GM19193 (cell line): ENCODE data around the gene AKAP1.

Experiments
- POLR2A ChIP-seq: IDR thresholded peaks from 4 replicates; pipeline ENCODE4 v1.6.1; 2011; ENCODE audit not compliant: insufficient read depth, insufficient read length; ENCODE audit errors: extremely low read depth

AKAP1 gene

DNA sequence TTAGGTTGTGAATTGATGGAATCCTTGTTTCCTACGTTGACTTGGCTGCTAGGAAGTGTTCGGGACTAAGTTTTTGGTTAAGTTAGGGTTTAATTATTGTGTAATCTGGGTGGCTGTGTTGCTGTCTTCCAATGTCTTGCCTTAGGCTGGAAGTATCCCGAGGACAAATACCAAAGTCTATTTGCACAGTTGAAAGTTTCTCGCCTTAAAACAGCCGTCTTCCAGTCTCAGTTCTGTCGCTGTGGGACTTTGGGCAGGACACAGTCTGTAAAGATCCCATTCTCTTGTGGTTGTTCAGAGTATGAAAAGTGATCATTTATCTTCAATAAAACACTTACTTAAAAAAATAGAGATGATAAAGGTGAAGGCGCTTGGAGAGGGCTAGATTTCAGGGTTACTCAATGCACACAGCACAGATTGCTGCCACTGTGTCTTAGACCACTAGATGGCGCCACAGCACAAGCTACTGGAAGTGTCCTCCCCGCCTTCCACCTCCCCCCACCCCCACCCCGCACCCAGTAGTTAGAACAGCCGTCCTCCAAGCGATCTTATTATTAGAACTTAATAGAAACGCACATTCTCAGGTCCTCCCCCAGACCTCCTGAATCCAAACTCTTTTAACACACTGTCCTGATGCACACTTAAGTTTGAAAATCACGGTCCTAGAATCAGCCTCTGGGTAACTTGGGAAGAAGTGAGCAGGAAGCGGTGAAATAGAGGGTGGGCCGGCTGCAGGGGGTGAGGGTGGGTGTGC is 45.8 kb downstream of the AKAP1 start:
- TF ChIP-seq POLR2A, result no peak

DNA sequence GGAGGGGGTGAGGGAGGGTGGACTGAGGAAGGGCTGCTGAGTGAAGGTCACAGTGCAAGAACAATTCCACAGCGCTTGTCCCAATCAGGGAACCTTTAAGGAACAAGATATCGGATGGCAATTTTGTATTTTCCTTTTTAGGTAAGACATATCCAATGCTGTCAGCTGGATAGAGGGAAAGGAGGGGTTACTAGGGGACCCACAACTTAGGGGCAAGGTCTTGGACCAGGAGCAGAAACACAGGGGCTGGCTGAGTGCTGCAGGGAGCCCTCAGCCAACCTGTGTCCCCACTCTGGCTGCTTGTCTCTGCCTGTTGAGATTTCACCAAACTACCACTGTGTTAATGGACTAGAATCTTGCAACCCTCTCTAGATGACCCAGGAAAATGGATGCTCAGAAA is 47.6 kb downstream of the AKAP1 start:
- no peak for TF ChIP-seq POLR2A

DNA sequence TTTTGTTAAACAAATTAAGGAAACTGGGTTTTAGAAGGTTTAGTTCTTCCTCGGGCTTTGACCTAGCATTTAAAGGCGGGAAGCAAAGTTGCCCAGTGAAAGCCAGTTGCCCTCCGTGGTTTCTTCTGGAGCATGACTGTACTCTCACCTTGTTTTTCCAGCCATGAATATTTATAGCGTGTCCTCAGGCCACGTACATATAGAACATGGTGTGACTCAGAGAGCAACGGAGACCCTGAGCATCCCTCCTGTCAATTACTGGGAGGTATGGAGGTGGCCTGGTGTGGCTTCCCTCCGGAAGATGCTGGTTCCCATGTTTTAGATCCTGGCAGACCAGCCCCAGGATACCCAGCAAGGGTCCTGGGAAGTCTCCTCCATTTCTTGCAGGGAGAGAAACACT is 48.4 kb downstream of the AKAP1 start:
- TF ChIP-seq POLR2A, result no peak

DNA sequence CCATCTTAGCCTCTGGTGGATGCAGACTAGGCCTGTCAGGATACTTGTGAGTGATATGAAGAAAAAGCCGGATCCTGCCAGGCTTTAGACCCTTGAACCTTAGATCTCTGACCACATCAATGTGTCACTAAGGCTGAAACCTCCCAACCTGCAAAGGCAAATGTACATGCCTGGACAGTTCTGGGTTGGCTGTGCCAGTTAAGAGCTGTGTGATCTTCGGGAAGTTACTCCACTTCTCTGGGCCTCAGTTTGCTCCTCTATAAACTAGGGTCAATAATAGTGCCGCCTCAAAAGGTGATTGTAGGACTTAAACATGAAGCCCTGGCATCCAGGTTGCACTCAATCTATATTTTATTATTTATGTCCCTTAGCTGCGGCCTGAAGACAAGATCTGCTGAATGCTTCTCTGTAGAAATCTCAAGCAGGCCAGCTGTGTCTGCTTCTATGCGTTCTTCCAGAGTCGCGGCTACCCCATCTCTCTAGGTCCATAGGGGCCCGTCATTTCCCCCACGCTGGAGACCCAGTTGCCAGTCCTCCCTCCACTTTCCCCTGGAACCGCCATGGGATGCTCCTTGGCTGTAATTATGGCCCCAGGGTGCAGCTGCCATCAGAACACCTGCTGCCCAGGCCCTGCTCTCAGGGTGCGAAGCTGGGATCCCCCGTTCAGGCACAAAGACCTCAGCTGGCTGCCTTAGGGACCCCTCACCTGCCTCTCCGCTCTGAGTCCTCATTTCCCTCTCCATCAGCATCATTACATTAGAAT is 50.2 kb downstream of the AKAP1 start:
- no peak for TF ChIP-seq POLR2A

DNA sequence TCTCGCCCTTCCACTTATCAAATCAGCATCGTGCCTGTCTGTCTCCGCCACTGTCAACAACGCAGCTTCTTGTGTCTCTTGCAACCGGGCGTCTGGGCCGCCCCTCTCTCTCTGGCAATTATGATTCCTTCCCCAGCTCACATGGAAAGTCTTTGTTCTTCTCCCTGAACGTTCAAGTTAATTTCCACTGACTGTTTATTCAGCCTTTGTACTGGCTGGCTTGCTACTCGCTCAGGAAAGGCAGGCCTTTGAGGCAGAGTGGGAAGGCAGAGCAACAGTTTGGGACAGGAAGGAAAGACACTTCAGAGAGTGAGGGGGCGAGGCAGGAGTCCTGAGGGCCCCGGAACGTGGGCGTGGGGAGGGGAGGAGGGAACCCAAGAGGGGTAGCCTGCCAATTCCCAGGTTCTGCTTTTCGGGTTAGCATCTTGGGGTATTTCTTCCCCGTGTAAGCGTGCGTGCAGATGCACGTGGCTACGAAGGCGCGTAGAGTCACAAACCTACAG is 50.8 kb downstream of the AKAP1 start:
- no peak for TF ChIP-seq POLR2A

DNA sequence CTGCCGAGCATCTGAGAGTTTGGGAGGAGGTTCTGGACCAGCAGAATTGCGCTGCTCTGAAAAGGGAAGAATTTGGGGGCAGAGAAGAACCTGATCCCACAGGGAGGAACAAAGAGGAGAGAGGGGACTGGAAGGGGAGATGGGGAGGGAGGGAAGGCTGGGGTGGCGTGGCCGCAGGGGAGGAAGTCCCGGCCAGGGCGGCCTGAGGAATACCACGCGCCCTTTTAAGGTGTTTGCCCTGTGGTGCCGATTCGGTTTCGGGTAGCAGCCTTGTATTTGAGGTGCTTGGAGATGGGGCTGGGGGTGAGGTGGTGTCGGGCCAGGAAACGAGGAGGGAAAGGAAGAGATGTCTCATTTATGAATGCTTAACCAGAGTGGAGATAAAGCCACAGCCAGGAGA is 51.3 kb downstream of the AKAP1 start:
- TF ChIP-seq POLR2A, result no peak

DNA sequence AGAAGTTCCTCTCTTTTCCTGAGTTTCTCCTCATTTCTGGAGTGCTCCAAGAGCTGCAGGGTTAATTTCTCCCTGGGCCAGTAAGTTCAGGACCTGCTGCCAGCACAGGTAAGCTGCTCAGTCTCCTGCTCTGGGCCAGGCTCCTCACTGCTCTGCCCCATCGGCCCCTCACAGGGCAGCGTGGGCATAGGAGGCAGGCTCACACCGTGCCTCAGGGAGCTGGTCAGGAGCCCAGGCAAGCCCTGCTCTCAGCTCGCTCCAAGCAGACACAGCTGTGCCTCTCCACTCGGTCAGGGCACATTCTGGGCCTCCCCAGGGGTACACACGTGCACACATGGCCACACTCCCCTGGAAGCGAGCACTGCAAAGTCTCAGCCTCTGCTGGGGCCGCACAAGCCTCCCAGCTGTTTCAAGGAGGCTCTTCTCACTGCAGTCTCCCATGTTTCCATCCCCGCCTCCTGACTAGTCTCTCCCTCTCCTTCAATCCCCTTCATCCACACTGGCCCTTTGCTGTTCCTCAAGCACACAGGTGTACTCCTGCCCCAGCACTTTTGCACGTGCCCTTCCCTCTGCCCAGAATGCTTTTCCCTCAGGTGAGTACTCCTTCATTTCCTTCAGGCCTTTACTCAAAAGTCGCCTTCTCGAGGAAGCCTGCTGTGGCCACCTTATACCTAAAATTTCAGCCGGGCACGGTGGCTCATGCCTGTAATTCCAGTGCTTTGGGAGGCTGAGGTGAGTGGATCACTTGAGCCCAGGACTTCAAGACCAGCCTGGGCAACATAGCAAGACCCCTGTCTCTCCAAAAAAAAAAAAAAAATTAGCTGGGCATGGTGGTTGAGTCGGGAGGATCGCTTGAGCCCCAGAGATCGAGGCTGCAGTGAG is 53.2 kb downstream of the AKAP1 start:
- TF ChIP-seq POLR2A, result no peak

DNA sequence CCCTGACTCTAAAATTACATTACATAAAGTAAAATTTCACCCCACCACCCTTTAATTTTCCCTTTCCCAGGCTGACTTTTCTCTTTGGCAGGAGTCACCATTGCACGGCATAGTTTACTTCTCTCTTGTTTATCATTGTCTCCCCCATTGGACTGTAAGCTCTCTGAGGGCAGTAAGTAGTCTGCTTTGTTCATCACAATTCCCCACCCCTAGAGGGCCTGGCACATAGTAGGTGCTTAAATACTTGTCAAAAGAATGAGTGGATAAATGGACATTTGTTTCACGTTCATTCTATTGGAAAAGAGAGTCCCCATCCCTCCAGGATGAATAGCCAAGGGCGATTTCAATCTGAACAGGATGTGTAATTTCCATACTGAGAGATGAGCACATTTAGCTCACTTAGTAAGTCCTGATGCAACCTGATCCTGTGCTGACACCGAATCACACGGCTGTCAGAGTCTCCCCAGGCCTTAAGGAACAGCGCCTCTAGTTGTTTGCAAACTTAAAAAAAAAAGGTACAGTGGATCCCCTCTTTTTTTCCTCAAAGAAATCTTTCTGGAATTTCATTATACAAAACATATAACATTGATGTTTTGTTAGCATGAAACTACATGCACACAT is 54.0 kb downstream of the AKAP1 start:
- TF ChIP-seq POLR2A, result no peak

DNA sequence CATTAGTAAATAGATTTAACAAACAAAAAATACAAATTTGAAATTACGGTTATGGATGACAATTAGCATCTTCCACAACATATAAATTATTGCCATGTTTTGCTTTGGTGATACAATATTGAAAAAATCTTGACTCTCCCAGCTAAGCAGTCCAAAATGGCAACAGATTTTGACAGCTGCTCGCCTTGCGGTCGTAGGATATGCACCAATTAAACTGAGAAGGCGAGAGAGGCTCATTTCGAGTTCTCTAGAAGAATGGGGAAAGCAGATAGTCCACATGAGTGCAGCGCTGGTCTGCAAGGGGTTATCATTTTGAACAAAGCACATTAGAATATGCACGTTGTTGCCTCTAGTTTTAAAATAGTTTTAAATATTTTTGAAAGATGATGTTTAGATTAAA is 55.3 kb downstream of the AKAP1 start:
- TF ChIP-seq POLR2A, result no peak

DNA sequence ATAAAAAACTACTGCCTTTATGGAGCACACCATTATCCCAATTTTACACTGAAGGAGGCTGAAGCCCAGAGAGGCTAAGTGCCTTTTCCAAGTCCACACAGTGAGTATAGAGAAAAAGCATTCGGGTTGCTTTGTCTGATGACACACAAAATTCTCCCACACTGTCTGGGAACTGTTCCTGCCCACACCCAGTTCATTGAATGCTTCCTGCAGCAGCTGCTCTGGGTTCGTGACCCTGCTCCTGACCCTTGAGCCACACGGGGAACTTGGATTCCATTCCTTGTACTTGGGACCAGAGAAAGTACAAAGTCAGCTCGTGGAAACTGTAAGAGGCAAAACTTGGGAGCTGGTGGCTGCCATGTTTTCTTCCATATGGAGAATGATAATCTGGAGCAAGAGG is 57.9 kb downstream of the AKAP1 start:
- no peak for TF ChIP-seq POLR2A

DNA sequence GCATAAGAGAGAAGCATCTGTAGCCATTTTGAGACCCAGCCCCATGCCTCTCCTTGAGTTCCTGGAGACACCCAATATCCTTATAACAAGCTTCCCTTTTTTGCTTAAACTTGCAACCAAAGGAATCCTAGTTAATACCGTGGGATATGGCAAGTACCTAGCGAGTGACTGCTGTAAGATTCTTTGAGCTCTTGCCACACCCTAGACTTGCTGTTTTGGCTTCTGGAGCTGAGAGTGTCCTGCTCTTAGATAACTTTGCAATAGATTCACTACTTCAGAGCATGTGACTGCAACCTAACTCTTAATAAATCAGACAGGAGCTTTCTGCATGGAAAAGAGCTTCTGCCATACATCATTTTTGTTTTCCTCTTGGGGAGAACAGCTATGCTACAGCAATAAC is 58.3 kb downstream of the AKAP1 start:
- no peak for TF ChIP-seq POLR2A

DNA sequence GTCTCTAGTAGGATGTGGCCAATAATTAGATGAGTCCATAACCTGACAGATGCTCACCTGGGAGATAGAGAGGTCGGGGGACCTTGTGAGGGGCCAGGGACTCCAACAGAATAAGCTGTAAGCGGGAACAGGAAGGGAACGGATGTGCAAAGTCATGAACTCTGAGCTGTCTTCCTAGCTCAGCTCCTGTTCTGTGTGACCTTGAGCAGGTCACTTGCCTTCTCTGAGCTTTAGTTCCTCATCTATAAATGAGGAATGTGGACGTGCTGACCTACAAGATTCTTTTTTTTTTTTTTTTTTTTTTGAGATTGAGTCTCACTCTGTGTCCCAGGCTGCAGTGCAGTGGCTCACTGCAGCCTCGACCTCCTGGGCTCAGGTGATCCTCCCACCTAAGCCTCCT is 58.9 kb downstream of the AKAP1 start:
- TF ChIP-seq POLR2A, result no peak

DNA sequence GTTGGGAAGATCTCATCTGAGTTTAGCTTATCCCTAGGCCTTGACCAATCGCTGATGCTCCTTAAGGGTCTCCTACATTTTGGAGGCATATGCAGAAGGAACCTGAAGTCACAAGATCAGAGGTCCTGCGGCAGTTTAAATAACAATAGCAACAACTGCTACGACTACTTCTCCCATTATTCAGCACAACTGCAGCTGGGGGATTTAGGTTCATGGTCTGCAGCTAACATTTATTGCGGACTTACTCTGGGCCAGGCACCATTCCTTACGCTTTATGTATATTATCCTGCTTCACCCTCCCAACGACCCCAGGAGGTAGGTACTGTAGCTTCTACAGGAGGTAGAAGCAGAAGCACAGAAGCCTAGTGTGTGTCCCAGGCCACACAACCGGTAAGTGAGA is 59.5 kb downstream of the AKAP1 start:
- TF ChIP-seq POLR2A, result no peak

DNA sequence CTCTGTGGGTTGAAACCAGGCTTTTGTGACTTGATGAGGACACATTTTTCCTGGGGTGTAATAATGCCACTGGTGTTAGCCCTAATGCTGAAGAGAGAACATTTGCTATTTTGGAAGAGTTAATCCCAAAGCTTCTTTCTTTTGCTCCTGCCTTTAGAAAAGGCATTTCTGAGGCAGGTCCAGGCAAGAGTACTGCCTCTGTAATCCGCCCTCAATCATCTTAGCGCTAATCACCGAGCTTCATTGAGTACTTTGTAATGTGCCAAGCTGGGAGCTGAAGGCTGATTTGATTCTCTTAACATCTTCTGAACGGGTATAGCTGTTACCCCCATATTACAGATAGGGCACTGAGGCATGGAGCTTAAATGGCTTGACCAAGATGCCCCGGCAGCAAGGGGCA is 60.3 kb downstream of the AKAP1 start:
- TF ChIP-seq POLR2A, result no peak

DNA sequence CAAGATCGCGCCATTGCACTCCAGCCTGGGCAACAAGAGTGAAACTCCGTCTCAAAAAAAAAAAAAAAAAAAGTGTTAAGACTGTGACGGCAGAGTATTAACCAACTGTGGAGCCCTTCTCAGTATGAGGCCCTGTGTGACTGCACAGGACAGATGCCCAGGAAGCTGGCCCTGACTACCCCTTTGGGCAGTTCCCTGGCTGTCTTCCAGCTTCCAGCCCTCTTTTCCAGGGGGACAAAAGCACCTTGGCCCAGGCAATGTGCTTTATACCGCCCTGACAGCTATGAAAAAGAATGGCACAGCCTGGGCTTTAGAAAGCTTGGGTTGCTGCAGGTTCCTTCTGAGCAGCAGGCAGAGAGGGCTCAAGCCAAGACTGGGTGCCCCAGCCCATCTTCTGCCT is 61.2 kb downstream of the AKAP1 start:
- no peak for TF ChIP-seq POLR2A
